ENCODE results near the gene OR2AG2.
A peak's percentile ranks its signal among the peaks of the same experiment; 100 is the strongest.

Gene OR2AG2

DNA sequence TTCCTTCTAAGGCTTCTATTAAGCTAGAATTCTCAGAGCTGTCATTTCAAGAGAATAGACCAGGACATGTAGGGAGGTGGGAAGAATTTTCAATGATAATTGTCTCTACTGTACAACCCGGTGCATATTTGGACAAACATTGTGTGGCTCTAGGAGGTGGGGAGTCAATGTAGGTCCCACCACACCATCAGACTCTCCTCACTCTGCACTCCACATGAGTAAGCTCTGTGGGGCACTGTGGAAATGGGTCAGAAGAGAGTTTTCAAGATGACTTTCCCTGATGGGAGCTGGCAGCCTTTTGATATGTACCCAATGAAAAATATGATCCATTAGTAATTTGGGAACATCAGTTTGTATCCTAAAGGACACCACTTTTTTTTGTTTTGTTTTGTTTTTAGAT, 33.2 kb downstream of the OR2AG2 start:
- no peak for DNase-seq

DNA sequence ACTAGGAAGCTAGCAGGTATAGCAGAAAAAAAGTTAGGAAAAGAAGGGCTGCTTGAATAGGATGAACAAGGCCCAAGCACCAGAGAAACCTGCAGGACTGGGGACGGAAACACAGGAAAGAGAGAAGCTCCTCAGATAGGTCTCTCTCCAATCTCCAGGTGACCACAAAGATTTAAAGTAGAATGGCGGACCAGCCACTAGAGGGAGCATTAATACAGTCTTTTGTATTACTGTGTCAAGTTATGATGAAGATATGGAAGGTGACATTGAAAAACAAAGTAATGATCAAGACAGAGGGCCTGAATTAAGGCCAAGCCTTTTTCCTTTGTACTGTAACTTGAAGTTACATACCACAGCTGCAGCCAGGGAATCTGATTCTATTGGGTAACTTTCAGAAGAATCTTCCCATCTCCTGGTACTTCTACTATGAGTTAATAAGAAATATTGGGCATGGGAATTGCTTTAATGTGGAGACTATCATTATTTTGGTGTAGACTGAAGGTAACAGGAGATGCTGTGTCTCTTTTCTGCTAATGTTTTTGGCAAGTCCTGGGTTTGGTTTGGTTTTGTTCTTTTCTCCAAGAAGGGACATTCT, 33.8 kb downstream of the OR2AG2 start:
- peak; percentile 77 for DNase-seq

DNA sequence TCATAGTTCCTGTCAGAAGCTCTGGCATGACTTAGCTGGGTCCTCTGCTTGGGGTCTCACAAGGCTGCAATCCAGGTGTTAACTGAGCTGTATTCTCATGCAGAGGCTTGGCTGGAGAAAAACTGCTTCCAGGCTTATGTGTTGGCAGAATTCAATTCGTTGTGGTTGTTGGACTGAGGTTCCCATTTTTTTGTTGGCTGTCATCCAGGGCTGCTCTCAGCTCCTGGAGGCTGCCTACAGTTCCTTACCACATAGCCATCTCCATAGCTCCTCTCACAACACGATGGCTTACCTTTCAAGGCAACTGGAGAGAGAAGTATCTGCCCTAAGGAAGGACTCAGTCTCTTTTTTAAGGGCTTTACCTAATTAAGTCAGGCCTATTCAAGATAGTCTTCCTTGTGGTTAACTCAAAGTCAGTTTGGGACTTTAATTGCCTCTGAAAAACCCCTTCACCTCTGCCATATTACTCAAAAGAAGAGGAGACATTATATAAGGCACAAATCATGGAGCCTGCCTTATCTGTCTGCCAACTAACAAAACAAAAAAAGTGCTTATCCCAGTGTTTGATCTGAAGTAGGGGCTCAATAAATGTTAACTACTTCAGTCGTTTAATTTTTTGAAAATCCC, 35.2 kb downstream of the OR2AG2 start:
- DNase-seq = no peak

DNA sequence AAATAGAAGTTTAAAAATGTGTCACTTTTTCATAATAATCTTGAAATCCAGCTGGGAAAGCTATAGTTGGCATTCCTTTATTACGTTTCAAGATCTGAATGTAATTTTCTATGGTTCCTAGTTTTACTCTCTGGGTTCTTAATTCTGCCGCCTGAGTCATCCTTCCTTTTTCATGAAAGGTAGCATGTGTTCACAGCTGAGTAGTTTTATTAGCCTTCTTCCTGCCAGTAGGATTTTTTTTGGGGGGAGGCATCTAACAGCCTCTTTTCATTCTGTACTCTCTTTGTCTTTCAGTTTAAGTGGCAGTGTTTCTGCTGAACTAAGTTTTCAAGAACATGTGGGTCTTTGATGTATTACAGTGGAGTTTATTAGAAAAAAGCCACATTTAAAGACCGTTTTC, 36.5 kb downstream of the OR2AG2 start:
- DNase-seq = no peak

DNA sequence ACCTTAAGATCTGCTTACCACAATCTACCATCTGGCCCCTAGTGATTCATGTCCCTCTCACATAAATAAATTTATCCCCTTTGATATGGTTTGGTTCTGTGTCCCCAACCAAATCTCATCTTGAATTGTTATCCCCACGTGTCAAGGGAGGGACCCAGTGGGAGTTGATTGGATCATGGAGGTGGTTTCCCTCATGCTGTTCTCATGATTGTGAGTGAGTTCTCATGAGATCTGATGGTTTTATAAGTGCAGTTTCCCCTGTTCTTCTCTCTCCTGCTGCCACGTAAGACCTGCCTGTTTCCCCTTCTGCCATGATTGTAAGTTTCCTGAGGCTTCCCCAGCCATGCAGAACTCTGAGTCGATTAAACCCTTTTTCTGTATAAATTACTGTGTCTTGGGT, 37.2 kb downstream of the OR2AG2 start:
- DNase-seq = peak; percentile 39

DNA sequence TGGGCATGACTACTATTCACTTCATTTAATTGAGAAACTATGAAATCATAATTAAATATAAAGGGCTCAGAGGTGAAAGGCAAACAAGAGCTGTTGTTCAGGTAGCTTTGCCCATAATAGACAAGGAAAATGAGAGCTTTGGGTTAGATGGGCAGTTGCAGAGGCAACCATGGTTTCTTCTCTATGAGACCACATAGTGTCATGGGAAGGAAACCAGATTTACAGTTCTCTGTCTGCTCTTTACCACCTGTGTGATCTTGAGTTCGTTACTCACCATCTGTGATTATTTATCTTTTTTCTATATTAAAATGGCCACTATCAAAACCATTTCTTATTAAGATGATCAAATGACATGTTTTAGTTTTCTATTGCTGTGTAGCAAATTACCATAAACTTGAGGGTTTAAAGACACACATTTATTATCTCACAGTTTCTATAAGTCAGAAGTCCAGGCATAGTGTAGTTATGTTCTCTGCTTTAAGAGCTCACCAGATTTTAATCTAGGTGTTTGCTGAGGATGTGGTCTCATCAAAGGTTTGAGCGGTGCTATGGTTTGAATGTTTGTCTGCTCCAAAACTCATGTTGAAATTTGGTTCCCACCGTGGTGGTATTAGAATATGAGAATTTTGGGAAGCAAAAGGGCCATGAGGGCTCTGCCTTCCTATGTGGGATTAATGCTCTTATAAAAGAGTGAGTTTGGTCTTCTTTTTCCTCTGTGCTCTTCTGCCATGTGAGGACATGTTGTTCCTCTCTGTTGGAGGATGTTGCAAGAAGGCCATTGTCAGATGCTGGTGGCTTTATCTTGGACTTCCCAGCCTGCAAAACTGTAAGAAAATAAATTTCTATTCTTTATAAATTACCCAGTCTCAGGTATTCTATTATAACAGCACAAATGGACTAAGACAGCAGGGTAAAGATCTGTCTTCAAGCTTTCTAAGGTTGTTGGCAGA, 38.2 kb downstream of the OR2AG2 start:
- DNase-seq = no peak

DNA sequence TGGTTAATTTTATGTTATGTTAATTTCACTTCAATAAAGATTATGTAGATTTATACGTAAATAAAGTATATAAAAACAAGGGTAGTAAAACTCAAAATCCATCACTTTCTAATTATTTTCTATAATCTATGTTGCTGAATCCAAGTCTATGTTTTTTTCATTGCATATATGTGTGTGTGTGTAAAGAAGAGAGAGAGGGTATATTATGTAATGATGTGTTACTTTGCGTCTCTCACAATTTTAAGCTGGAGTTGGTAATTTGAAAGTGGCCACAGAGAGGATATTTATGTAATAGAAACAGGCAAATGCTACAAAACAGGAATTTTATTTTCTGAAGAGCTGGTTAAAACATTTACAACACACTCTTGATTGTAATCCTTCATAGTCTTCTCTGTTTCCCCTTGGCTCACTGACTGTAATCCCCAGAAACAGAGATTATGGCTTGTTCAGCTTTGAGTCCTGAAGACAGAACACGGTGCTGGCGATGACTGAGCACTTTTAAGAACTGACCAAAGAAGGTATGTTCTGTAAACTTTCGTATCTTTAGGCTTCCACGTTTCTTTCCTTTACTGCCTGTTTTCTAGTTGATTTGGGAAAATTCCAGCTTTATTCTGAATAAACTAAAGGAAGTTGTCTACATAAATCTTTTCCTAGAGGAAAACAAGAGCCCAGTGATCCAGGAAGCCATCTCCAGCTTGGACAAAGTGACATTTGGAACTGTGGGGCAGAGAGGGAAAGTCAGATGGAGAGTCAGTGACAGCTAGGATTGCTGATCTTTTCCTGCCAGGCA, 43.6 kb downstream of the OR2AG2 start:
- no peak for DNase-seq

DNA sequence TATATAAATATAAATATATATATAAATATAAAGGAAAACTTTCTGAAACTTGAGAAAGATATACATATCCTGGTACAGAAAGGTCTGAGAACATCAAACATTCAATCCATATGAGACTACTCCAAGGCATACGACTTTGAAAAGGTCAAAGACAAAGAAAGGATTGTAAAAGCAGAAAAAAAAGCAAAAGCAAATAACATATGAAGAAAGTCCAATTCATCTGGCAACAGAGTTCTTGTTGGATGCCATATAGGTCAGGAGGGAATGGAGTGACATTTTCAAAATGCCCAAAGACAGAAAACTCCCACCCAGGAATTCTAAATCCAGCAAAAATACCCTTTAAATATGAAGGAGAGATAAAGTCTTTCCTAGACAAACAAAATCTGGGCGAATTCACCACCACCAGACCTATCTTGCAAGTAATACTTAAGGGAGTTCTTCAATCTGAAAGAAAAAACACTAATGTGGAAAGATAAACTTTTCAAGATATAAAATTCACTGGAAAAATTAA, 46.3 kb downstream of the OR2AG2 start:
- DNase-seq = no peak

DNA sequence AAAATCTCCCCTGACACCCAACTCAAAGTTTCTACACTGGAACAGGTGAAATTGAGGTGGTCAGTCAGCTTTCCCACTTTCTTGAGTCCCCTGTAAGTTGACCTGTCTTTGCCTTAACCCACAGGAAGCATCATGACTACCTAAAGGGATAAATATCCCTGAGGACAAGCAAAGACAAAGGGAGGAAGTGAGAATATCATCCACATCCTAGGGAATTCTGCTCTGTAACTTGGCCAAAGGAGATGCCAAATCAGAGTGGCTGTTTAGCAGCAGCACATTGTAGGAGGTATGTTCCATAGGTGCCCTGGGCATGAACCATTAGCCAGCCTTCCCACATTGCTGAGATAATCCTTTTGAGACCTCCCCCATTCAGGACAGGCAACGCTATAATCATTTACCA, 47.8 kb downstream of the OR2AG2 start:
- DNase-seq = no peak

DNA sequence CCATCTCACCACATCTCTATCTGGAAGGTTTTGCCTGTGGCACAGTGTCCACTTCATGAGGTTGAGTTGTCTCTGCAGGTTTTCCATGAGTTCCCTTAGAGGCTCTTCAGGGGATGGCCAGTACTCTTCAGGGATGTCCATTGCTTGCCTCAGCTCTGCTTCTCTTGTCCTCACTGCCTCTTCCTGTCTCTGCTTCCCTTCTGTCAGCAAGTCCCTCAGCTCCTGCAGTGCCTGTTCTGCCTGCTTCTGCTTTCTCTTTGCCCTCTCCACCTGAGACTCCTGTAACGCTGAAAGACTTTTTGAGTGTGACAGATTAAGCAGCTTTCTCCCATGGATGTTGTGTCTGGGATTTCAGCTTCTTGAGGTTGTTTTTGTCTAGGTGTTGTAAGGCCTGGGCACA, 50.4 kb downstream of the OR2AG2 start:
- DNase-seq = no peak

DNA sequence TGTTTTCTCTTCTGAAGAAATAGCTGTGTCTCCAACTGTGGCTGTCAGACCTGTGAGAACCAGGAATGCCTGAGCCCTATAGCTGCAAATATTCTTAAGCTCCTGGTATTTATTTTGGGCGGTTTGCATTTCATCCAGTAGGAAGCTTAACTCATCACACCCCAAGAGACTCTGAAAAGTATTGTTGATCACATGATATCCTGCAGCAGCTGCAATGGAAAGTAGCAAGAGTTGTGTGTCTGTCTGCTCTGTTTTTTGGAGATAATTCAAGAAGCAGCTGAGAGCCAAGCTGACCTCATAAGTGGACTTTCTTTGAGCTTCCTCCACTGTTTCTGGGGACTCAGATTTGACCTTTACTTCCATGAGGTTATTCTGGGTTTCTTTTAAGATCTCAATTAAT, 52.2 kb downstream of the OR2AG2 start:
- no peak for DNase-seq

DNA sequence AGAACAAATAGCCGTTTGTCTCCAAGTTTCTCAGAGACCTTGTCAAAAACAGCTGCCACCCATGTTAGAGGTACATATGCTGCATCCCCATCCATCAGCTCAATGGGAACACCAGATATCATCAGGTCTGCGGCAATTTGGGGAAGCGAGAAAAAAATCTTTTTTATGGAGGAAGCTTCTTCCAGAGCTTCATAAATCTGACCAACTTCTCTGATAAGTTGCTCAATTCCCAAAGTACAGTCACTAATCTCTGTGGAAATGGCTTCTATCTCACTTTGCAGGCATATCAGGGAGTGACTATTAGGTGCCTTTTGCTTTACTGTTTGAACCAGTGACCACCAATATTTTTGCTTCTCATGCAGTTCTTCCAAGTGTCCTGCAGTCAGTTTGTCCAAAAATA, 54.4 kb downstream of the OR2AG2 start:
- no peak for DNase-seq
